Measurements from ENCODE around the gene ZNF609. TPM values are rescaled to one million over a fixed set of nuclear protein-coding genes. Genes with fewer than 3 reads are reported as not detected.

ZNF609 gene
- total RNA-seq, 1 donor from 2014 or later = 80.5 TPM

GRCh38 chr15:64558460-64559179 is 98.2 kb downstream of the ZNF609 start:
- Mint-ChIP-seq H3K36me3 (ENCODE audit: unreplicated experiment) (no peaks in the 10 kb centered on the region), H3K9me3 (ENCODE audit: unreplicated experiment) (no peaks in the 10 kb centered on the region), H3K27me3 (ENCODE audit: unreplicated experiment) (no peaks in the 10 kb centered on the region), H3K4me3 (ENCODE audit: unreplicated experiment) (no peak overlapping the region), H3K27ac (ENCODE audit: unreplicated experiment) (no peak overlapping the region), H3K4me1 (ENCODE audit: low read depth, unreplicated experiment) (no peaks in the 10 kb centered on the region)
- no peak for DNase-seq
- no peak for TF ChIP-seq CTCF (IDR thresholded peaks at IDR 0.05; ENCODE audit: partially characterized antibody, unreplicated experiment)

DNA sequence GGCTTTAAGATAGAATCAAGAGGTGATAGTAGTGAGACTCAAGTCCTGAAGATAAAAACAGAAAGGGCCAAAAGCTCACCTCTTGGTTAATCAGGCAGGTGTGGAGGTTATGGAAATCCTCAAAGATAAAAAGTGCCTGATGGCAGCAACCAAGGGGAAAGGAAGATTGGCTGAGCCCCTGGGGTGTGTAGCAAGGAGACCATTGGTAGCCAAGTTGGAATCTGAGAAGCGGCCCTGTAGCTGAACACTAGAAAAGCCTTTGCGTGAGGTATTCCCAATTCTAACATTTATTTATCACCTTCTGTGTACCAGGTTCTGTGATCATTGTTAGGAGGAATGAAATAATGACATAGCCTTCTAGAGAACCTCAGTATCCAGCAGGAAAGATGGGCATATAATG is 98.9 kb downstream of the ZNF609 start:
- DNase-seq = no peak
- Mint-ChIP-seq H3K27ac (ENCODE audit: unreplicated experiment) (no peak overlapping the region), H3K4me1 (ENCODE audit: low read depth, unreplicated experiment) (peaks cover 1% of the 10 kb centered on the region), H3K27me3 (ENCODE audit: unreplicated experiment) (no peaks in the 10 kb centered on the region), H3K36me3 (ENCODE audit: unreplicated experiment) (no peaks in the 10 kb centered on the region), H3K9me3 (ENCODE audit: unreplicated experiment) (no peaks in the 10 kb centered on the region), H3K4me3 (ENCODE audit: unreplicated experiment) (no peak overlapping the region)
- TF ChIP-seq CTCF (IDR thresholded peaks at IDR 0.05; ENCODE audit: partially characterized antibody, unreplicated experiment) = no peak

DNA sequence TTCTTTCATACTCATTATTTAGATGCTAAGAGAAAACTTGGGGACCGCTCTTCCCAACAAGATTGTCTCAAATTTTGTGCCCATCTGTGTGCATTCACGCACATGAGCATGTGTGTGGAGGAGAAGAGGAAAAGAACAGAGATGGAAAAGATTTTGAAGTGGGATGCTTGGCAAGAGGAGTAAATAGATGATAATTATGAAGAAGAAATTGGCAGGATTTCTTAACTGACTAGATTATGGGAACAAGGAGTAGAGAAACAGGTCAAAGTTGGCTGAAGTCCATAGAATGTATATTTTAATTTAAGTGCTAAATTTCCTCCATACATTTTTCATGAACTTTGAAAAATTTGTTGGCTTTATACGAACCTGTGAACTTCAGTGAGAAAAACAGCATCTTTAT is 100.1 kb downstream of the ZNF609 start:
- H3K27ac Mint-ChIP-seq (ENCODE audit: unreplicated experiment) = no peak overlapping the region
- no peak for TF ChIP-seq CTCF (IDR thresholded peaks at IDR 0.05; ENCODE audit: partially characterized antibody, unreplicated experiment)
- no peaks in the 10 kb centered on the region for H3K27me3 Mint-ChIP-seq (ENCODE audit: unreplicated experiment)
- no peak for DNase-seq
- peaks cover 3% of the 10 kb centered on the region for H3K4me1 Mint-ChIP-seq (ENCODE audit: low read depth, unreplicated experiment)
- H3K9me3 Mint-ChIP-seq (ENCODE audit: unreplicated experiment) = no peaks in the 10 kb centered on the region
- no peaks in the 10 kb centered on the region for H3K36me3 Mint-ChIP-seq (ENCODE audit: unreplicated experiment)
- H3K4me3 Mint-ChIP-seq (ENCODE audit: unreplicated experiment) = no peak overlapping the region

- H3K36me3 Mint-ChIP-seq (ENCODE audit: unreplicated experiment) = no peaks in the 10 kb centered on the region
- H3K4me1 Mint-ChIP-seq (ENCODE audit: low read depth, unreplicated experiment) = peaks cover 3% of the 10 kb centered on the region
- H3K27ac Mint-ChIP-seq (ENCODE audit: unreplicated experiment) = no peak overlapping the region
- no peak overlapping the region for H3K4me3 Mint-ChIP-seq (ENCODE audit: unreplicated experiment)
- DNase-seq = no peak
- no peak for TF ChIP-seq CTCF (IDR thresholded peaks at IDR 0.05; ENCODE audit: partially characterized antibody, unreplicated experiment)
- H3K9me3 Mint-ChIP-seq (ENCODE audit: unreplicated experiment) = no peaks in the 10 kb centered on the region
- H3K27me3 Mint-ChIP-seq (ENCODE audit: unreplicated experiment) = no peaks in the 10 kb centered on the region
These were observed 100.6 kb downstream of the ZNF609 start for GRCh38 chr15:64560998-64561397.

- no peak overlapping the region for H3K4me3 Mint-ChIP-seq (ENCODE audit: unreplicated experiment)
- H3K4me1 Mint-ChIP-seq (ENCODE audit: low read depth, unreplicated experiment) = peaks cover 9% of the 10 kb centered on the region
- H3K27me3 Mint-ChIP-seq (ENCODE audit: unreplicated experiment) = no peaks in the 10 kb centered on the region
- no peak for DNase-seq
- H3K27ac Mint-ChIP-seq (ENCODE audit: unreplicated experiment) = no peak overlapping the region
- TF ChIP-seq CTCF (IDR thresholded peaks at IDR 0.05; ENCODE audit: partially characterized antibody, unreplicated experiment) = no peak
- H3K9me3 Mint-ChIP-seq (ENCODE audit: unreplicated experiment) = peaks cover 2% of the 10 kb centered on the region
- no peaks in the 10 kb centered on the region for H3K36me3 Mint-ChIP-seq (ENCODE audit: unreplicated experiment)
These were observed 101.7 kb downstream of the ZNF609 start for GRCh38 chr15:64562003-64562640.

Data from glutamatergic neuron (in vitro differentiated cells).